Lower leg skin (tissue), 4 donors: Measurements from ENCODE around the gene DSCAML1. TPM values are rescaled to one million over a fixed set of nuclear protein-coding genes. Genes with fewer than 3 reads are reported as not detected.

Experiments
- DNase-seq, 2 donors: peaks; one replicate each; pipeline ENCODE4 v3.0.0-alpha.2; 2019; ENCODE audit warnings: low spot score in 2 of 2
- H3K4me3 ChIP-seq: fragments of 200-600 bp; sonication (generic); 2 replicates; pipeline ENCODE4 v1.5.1; 2017; ENCODE audit warnings: mild to moderate bottlenecking, low read depth; ENCODE audit not compliant: poor library complexity, severe bottlenecking
- POLR2A ChIP-seq, 2 donors: fragments of 450-650 bp; IDR thresholded peaks; one replicate each; pipeline ENCODE4 v1.6.1; 2016 to 2017; ENCODE audit warnings: antibody characterized with exemption in 2 of 2, mild to moderate bottlenecking in 1 of 2, moderate library complexity in 1 of 2
- WGBS, 2 donors: methylation state at CpG; one replicate each; pipeline ENCODE4 v1.1.5; 2018; 5-methylcytosine and 5-hydroxymethylcytosine counted together
- intact Hi-C: fragments of 100-400 bp; cut with DNase I; formaldehyde crosslinking; loops from one replicate; pipeline ENCODE4 v1.15.0; 2023; ENCODE audit warnings: low total_unique reads
- total RNA-seq, 4 donors: library from RNA; depleted of rRNA; stranded (reverse); fragments of >200 nt; gene quantifications; one replicate each; pipeline ENCODE4 v1.1.0, GENCODE V29; 2016
- TF ChIP-seq, protein P1 (sequence below), 3 donors: fragments of 450-650 bp; IDR thresholded peaks; one replicate each; pipeline ENCODE4 v1.5.1; 2016; ENCODE audit warnings: antibody characterized with exemption in 3 of 3, mild to moderate bottlenecking in 3 of 3, moderate library complexity in 2 of 3

DSCAML1 gene
- total RNA-seq, 4 donors from 2014 or later: 0.07 to 0.13 (median 0.08) TPM

DNA sequence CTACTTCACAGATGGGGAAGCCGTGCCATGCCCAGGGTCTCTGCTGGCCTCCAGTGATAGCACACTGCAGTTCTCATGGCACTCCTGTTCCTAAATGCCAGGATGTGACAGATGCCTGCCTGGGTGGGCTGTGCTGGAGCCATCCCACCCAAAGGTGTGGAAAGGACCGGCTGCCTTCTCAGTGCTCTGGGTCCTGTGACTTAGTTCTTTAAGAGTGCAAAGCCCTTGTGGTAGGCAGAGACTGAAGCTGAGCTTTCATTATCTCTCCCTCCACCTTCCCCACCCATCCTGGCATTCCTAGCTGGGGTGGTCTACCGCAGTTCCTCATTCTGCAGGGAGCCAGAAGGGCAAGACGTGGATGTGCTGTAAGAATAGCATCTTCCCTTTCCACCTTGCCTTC lies 319.3 kb downstream of the DSCAML1 start:
- H3K4me3 ChIP-seq: no peak overlapping the region
- TF ChIP-seq POLR2A (IDR thresholded peaks at IDR 0.05): no peak
- TF ChIP-seq, protein P1, sequence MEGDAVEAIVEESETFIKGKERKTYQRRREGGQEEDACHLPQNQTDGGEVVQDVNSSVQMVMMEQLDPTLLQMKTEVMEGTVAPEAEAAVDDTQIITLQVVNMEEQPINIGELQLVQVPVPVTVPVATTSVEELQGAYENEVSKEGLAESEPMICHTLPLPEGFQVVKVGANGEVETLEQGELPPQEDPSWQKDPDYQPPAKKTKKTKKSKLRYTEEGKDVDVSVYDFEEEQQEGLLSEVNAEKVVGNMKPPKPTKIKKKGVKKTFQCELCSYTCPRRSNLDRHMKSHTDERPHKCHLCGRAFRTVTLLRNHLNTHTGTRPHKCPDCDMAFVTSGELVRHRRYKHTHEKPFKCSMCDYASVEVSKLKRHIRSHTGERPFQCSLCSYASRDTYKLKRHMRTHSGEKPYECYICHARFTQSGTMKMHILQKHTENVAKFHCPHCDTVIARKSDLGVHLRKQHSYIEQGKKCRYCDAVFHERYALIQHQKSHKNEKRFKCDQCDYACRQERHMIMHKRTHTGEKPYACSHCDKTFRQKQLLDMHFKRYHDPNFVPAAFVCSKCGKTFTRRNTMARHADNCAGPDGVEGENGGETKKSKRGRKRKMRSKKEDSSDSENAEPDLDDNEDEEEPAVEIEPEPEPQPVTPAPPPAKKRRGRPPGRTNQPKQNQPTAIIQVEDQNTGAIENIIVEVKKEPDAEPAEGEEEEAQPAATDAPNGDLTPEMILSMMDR (IDR thresholded peaks at IDR 0.05): no peak
- intact Hi-C loops: no loop called here
- WGBS, 2 donors: 75 to 76% methylated on average over 4 of the region's 4 CpGs
- DNase-seq: no peak

DNA sequence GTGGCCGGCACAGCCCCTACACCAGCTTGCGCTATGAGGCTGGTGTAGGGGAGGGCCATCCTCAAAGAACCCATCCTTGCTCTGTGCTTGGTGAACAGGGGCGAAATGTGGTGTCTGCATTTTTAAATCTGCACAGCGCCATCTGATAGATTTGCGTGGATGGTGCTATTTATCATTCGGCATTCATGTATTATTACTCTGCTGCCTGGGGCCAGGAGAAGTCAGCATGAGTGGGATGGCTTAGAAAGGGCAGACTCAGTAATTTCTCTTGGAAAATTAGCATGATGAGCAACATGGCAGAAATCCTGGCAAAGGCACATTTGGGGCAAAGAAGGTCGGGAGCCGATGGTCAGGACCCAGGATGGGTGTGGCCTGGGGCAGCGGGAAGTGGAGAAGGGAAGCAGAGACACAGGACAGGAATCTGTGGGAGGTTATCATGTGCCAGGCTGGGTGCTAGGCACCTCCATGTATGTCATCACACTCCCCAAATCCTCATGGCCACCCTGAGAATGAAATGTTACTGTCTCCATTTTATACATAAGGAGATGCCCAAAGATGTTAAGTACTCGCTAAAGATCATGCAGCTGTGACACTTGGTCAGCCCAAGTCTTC lies 320.4 kb downstream of the DSCAML1 start:
- intact Hi-C loops: no loop called here
- WGBS, 2 donors: 74 to 76% methylated on average over 10 of the region's 10 CpGs
- no peak for DNase-seq

DNA sequence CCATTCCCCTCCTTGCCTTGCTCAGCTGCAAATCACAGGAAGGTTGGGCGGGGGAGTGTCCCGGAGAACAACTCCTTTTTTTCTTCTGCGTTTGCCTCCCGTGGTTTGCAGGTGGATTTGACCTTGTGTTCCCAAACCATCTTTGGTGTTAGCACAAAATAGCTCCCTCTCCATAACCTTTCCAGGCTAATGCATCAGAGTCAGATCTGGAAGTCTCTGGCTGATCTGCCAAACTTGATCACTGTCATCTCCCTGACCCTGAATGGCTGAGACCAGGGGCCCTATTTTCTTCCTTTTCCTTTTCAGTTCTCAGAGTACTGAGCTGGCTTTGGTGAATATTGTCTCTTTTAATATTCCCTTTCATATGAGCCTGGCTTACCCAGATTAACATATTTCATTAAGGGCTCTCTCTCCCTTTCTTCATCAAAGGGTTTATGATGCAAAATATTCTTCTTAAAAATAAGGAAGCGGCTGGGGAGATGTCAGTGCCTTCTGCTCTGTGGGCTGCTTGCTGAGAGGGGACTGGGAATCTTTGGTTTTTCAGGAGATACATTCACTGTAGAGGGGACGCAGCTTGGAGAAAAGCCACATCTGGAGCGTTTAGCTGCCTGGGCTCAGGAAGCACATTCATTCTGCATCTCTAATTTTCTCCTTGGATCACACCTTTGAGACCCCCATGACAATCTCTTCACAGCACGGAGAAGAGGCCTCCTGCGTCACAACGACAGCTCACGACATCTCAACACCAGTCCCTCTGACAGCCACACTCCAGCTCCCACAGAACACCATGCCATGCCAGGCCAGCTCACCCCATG lies 321.1 kb downstream of the DSCAML1 start:
- DNase-seq: no peak
- no peak overlapping the region for H3K4me3 ChIP-seq
- intact Hi-C loops: no loop called here
- TF ChIP-seq, protein P1 (IDR thresholded peaks at IDR 0.05): no peak
- no peak for TF ChIP-seq POLR2A (IDR thresholded peaks at IDR 0.05)
- WGBS, 2 donors: 78% methylated on average over 11 of the region's 11 CpGs

More for the DNA sequence above, 320.4 kb downstream of the DSCAML1 start:
- no peak overlapping the region for H3K4me3 ChIP-seq
- TF ChIP-seq POLR2A (IDR thresholded peaks at IDR 0.05): no peak
- TF ChIP-seq, protein P1 (IDR thresholded peaks at IDR 0.05): no peak

DNA sequence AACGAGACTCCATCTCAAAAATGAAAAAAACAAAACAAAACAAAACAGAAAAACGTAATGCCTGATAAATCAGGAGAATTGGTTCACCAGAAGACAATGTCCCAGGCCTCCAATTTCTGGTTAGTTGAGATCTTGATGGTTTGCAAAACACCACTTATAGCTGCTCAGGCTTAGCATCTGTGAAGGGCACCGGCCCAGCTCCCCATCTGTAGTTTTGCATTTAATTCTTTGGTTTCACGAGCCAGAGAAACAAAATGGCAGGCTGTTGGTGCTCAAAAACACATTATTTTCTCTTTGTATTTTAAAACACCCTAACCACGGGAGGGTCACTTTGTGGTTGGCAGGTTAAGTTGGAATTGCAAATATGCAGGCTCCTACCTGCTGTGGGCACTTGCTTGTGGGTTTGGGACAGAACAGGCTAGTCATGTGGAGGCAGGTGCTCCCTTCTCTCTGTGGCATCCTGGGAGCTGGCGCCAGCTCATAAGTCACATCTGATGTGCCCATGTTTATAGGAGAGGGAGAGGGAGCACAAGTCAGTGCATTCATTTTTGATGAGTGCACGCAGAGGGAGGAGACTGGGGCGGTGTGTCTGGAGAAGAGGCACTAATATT lies 323.4 kb downstream of the DSCAML1 start:
- no peak for TF ChIP-seq POLR2A (IDR thresholded peaks at IDR 0.05)
- TF ChIP-seq, protein P1 (IDR thresholded peaks at IDR 0.05): no peak
- no peak for DNase-seq
- intact Hi-C loops: no loop called here
- WGBS, 2 donors: 66 to 70% methylated on average over 8 of the region's 8 CpGs
- no peak overlapping the region for H3K4me3 ChIP-seq

DNA sequence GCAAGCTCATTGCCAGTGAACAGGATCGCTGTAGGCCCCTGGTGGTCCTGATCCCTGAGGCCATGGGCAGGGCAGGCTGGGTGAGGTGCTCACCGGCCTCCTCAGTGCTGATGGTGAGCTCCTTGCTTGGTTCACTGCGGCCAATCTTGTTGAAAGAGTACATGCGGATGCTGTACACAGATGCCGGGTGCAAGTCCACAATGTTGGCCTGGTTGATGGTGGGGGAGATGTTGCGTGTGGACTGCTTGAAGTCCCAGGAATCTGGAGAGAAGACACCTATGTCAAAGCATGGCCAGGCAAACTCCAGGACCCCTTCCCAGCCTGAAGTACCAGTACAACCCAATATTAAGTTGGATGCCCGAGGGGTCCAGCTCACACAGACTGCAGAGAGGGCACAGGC lies 325.2 kb downstream of the DSCAML1 start:
- DNase-seq: no peak
- intact Hi-C loops: no loop called here
- no peak for TF ChIP-seq POLR2A (IDR thresholded peaks at IDR 0.05)
- TF ChIP-seq, protein P1 (IDR thresholded peaks at IDR 0.05): no peak
- H3K4me3 ChIP-seq: no peak overlapping the region
- 90 to 94% methylated on average over 6 to 7 of the region's 7 CpGs for WGBS, 2 donors
